Measurements from ENCODE around the gene DSTYK. TPM values are rescaled to one million over a fixed set of nuclear protein-coding genes. Genes with fewer than 3 reads are reported as not detected.

DSTYK gene
- total and polyA plus RNA-seq, 2 experiments from 2014 or later, result 6.1 to 10.7 TPM

DNA sequence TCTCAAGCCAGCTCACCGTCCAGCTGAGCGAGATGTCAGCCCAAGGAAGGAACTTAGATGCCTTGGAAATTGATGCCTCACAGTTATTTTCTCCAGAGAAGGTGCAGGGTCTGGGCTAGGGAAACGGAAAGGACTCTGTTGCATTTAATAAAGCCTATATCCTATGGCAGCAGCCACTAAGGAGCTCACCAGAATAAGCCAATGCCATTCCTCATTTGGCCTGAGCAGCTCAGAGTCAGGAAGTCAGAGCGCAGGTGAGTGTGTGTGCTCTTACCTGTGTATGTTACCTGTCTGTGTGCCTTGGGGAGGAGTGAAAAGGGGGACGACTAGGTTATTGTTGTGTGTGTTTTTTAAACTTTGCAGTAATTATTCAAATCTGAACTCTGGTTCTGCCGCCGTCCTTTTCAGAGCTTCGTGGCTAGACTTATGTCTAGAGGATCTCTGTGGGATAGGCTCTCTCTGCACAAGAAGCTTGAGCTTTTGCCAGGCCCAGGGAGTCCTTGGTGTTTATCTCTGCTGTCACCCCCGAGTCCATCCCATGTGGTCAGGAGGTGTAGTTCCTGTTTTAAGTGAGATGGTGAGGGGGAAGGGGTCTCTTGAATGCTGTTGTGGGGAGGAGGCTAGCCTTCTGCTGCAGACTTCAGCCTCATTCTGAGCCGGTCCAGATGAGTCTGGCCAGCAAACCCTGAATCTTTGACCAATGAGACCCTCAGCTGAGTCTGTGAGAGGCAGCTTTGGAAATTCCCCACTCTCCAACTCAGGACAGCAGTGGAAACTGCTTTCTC is 18.6 kb upstream of the DSTYK start:
- ATAC-seq (no peak), DNase-seq (ENCODE audit: low spot score) (no peak)
- Mint-ChIP-seq H3K27ac (no peak overlapping the region), H3K36me3 (ENCODE audit: low read depth) (no peaks in the 10 kb centered on the region), H3K4me3 (peak overlapping the region; percentile 82), H3K9me3 (no peaks in the 10 kb centered on the region), H3K4me1 (peaks cover 34% of the 10 kb centered on the region), H3K27me3 (ENCODE audit: insufficient read depth, low read depth, poor library complexity) (peaks cover 17% of the 10 kb centered on the region)
- H3F3A ChIP-seq (replicated peaks; ENCODE audit: low read depth), result peaks cover 17% of the 10 kb centered on the region; the same call in 1 of the 2 replicates
- 0 out of 2 replicates have a peak, but pooled peaks cover 5% of the 10 kb centered on the region for H3K79me2 ChIP-seq (replicated peaks; ENCODE audit: insufficient read depth)
- H3K4me1 ChIP-seq (ENCODE audit: insufficient read depth), result peaks cover 19% of the 10 kb centered on the region
- H3K4me3 ChIP-seq, result 0 out of 2 replicates have a peak overlapping the region, but pooled peaks have one; percentile 40
- H3K9me2 ChIP-seq (ENCODE audit: insufficient read depth), result no peaks in the 10 kb centered on the region
- peaks cover 12% of the 10 kb centered on the region for H3K27me3 ChIP-seq (ENCODE audit: insufficient read depth)
- no peak overlapping the region for H3K27ac ChIP-seq (ENCODE audit: low read depth)
- H2AFZ ChIP-seq, result no peak overlapping the region
- H3K36me3 ChIP-seq (ENCODE audit: insufficient read depth), result no peaks in the 10 kb centered on the region
- no peaks in the 10 kb centered on the region; the same call in 1 of the 2 replicates for H4K20me1 ChIP-seq (replicated peaks; ENCODE audit: insufficient read depth)
- TF ChIP-seq, protein P1, sequence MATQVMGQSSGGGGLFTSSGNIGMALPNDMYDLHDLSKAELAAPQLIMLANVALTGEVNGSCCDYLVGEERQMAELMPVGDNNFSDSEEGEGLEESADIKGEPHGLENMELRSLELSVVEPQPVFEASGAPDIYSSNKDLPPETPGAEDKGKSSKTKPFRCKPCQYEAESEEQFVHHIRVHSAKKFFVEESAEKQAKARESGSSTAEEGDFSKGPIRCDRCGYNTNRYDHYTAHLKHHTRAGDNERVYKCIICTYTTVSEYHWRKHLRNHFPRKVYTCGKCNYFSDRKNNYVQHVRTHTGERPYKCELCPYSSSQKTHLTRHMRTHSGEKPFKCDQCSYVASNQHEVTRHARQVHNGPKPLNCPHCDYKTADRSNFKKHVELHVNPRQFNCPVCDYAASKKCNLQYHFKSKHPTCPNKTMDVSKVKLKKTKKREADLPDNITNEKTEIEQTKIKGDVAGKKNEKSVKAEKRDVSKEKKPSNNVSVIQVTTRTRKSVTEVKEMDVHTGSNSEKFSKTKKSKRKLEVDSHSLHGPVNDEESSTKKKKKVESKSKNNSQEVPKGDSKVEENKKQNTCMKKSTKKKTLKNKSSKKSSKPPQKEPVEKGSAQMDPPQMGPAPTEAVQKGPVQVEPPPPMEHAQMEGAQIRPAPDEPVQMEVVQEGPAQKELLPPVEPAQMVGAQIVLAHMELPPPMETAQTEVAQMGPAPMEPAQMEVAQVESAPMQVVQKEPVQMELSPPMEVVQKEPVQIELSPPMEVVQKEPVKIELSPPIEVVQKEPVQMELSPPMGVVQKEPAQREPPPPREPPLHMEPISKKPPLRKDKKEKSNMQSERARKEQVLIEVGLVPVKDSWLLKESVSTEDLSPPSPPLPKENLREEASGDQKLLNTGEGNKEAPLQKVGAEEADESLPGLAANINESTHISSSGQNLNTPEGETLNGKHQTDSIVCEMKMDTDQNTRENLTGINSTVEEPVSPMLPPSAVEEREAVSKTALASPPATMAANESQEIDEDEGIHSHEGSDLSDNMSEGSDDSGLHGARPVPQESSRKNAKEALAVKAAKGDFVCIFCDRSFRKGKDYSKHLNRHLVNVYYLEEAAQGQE (IDR thresholded peaks at IDR 0.05; ENCODE audit: unreplicated experiment), result no peak
- no peak for TF ChIP-seq EZH2 (IDR thresholded peaks at IDR 0.05; ENCODE audit: low read depth, unreplicated experiment)
- peak overlapping the region; percentile 66; the same call in 1 of the 2 replicates for H3K4me2 ChIP-seq

DNA sequence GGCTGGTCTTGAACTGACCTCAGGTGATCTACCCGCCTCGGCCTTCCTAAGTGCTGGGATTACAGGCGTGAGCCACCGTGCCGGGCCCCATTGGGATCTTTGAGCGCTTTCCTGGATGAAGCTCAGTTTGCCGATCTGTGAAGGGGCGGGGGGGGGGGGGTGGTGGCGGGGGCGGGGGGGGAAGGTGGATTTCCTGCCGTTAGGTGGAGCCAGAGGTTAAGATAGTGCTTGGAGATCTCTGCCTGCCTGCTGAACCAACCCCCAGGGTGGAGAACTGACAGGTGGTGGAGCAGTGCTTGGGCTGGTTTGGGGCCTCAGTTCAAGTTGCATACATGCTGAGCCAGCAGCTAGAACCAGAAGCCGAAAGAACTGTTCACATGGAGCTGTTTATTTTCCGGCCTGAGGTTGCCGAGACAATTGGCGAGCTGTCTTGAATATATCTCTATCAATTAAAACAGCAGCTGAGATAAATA is 17.9 kb upstream of the DSTYK start:
- Histone ChIP-seq H3K4me2 (peak overlapping the region; percentile 97), H3K4me3 (peak overlapping the region; percentile 88), H3K9me2 (ENCODE audit: insufficient read depth) (no peaks in the 10 kb centered on the region), H3K27ac (ENCODE audit: low read depth) (no peak overlapping the region), H3K36me3 (ENCODE audit: insufficient read depth) (no peaks in the 10 kb centered on the region), H4K20me1 (replicated peaks; ENCODE audit: insufficient read depth) (no peaks in the 10 kb centered on the region; the same call in 1 of the 2 replicates), H3F3A (replicated peaks; ENCODE audit: low read depth) (peaks cover 17% of the 10 kb centered on the region; the same call in 1 of the 2 replicates), H3K27me3 (ENCODE audit: insufficient read depth) (peaks cover 12% of the 10 kb centered on the region), H2AFZ (0 out of 2 replicates have a peak overlapping the region, but pooled peaks have one; percentile 90), H3K4me1 (ENCODE audit: insufficient read depth) (peaks cover 19% of the 10 kb centered on the region), H3K79me2 (replicated peaks; ENCODE audit: insufficient read depth) (0 out of 2 replicates have a peak, but pooled peaks cover 5% of the 10 kb centered on the region)
- H3K36me3 Mint-ChIP-seq (ENCODE audit: low read depth), result no peaks in the 10 kb centered on the region
- H3K9me3 Mint-ChIP-seq, result no peaks in the 10 kb centered on the region
- H3K27ac Mint-ChIP-seq, result no peak overlapping the region
- TF ChIP-seq, protein P2, sequence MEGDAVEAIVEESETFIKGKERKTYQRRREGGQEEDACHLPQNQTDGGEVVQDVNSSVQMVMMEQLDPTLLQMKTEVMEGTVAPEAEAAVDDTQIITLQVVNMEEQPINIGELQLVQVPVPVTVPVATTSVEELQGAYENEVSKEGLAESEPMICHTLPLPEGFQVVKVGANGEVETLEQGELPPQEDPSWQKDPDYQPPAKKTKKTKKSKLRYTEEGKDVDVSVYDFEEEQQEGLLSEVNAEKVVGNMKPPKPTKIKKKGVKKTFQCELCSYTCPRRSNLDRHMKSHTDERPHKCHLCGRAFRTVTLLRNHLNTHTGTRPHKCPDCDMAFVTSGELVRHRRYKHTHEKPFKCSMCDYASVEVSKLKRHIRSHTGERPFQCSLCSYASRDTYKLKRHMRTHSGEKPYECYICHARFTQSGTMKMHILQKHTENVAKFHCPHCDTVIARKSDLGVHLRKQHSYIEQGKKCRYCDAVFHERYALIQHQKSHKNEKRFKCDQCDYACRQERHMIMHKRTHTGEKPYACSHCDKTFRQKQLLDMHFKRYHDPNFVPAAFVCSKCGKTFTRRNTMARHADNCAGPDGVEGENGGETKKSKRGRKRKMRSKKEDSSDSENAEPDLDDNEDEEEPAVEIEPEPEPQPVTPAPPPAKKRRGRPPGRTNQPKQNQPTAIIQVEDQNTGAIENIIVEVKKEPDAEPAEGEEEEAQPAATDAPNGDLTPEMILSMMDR (conservative IDR thresholded peaks at IDR 0.05; ENCODE audit: low read depth in 2 of 2), result peak in 1 of 2 experiments; percentile 67; a peak in 2 of 4 replicates
- no peak for TF ChIP-seq EZH2 (IDR thresholded peaks at IDR 0.05; ENCODE audit: low read depth, unreplicated experiment)
- H3K27me3 Mint-ChIP-seq (ENCODE audit: insufficient read depth, low read depth, poor library complexity), result peaks cover 17% of the 10 kb centered on the region
- H3K4me1 Mint-ChIP-seq, result peaks cover 34% of the 10 kb centered on the region
- H3K4me3 Mint-ChIP-seq, result peak overlapping the region; percentile 82
- ATAC-seq (peak; percentile 63), DNase-seq (ENCODE audit: low spot score) (peak; percentile 86)

Data from GM23338 (cell line).